ENCODE results near the gene ZNF813. TPM values are rescaled to one million over a fixed set of nuclear protein-coding genes. Genes with fewer than 3 reads are reported as not detected.
"Not testable (repeated sequence)": the region's sequence is repeated elsewhere in the genome, so short reads cannot be mapped to it uniquely, and the experiment has no call there.

Gene ZNF813
- polyA plus RNA-seq, 2 donors = 0.82 to 0.96 TPM

DNA sequence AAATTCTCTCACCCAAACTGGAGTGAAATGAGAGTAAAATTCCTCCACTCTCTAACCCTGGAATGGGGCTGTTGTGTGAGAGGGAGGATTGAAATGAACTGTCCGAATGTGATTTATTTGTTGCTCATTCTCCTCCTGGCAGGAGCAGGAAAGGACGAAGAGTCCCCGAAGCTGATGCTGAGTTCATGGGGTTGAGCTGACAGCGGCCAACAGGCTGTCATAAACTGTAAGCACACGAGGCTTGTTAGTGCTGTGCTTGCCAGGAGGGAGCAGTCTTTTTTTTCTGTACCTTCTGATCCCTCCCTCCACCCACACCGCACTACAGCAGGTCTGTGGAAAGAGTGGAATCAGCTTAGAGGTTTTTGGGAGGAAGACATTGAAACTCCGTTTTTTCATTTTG is 37.4 kb downstream of the ZNF813 start:
- Histone ChIP-seq H3K27me3 (ENCODE audit: control insufficient read depth in 1 of 2, insufficient read depth in 2 of 2, low read length in 2 of 2) (no peaks in the 10 kb centered on the region), H3K4me3 (ENCODE audit: low read depth in 1 of 2, low read length in 2 of 2) (no peak overlapping the region), H3K36me3 (ENCODE audit: control insufficient read depth in 2 of 2, insufficient read depth in 2 of 2, low read length in 1 of 2) (no peaks in the 10 kb centered on the region), H3K9me3 (ENCODE audit: control insufficient read depth in 2 of 2, insufficient read depth in 1 of 2, low read depth in 1 of 2, low read length in 1 of 2) (peaks cover 0 to 3% of the 10 kb centered on the region in 2 donors), H3K27ac (ENCODE audit: low read depth in 2 of 2, low read length in 1 of 2) (no peak overlapping the region), H3K4me1 (ENCODE audit: control insufficient read depth in 2 of 2, insufficient read depth in 2 of 2, low read length in 1 of 2) (no peaks in the 10 kb centered on the region)
- WGBS, 2 donors = 49 to 51% methylated on average over 7 of the region's 7 CpGs

DNA sequence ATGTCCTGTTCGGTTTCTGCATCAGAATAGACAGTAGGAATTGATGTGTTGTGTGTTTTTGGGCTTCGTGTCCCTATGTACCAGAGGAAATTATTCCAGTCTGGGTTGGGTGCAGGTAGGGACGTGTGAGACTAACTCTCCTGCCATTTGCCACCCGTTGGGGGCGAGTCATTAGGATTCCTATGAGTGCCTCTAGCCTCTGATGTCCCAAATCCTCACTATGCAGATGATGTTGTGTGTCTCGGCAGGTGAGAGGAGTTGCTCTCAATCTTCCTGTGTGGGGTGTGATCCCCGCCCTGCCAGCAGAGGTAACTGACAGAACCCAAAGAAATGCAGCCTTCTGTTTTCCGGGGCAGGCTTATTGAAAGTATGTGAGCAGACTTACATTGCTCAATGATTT is 39.2 kb downstream of the ZNF813 start:
- Histone ChIP-seq H3K4me3 (ENCODE audit: low read depth in 1 of 2, low read length in 2 of 2) (no peak overlapping the region), H3K4me1 (ENCODE audit: control insufficient read depth in 2 of 2, insufficient read depth in 2 of 2, low read length in 1 of 2) (no peaks in the 10 kb centered on the region), H3K36me3 (ENCODE audit: control insufficient read depth in 2 of 2, insufficient read depth in 2 of 2, low read length in 1 of 2) (no peaks in the 10 kb centered on the region), H3K27me3 (ENCODE audit: control insufficient read depth in 1 of 2, insufficient read depth in 2 of 2, low read length in 2 of 2) (no peaks in the 10 kb centered on the region), H3K9me3 (ENCODE audit: control insufficient read depth in 2 of 2, insufficient read depth in 1 of 2, low read depth in 1 of 2, low read length in 1 of 2) (peaks cover 0 to 3% of the 10 kb centered on the region in 2 donors), H3K27ac (ENCODE audit: low read depth in 2 of 2, low read length in 1 of 2) (no peak overlapping the region)
- WGBS, 2 donors = 66 to 76% methylated on average over 8 of the region's 8 CpGs

DNA sequence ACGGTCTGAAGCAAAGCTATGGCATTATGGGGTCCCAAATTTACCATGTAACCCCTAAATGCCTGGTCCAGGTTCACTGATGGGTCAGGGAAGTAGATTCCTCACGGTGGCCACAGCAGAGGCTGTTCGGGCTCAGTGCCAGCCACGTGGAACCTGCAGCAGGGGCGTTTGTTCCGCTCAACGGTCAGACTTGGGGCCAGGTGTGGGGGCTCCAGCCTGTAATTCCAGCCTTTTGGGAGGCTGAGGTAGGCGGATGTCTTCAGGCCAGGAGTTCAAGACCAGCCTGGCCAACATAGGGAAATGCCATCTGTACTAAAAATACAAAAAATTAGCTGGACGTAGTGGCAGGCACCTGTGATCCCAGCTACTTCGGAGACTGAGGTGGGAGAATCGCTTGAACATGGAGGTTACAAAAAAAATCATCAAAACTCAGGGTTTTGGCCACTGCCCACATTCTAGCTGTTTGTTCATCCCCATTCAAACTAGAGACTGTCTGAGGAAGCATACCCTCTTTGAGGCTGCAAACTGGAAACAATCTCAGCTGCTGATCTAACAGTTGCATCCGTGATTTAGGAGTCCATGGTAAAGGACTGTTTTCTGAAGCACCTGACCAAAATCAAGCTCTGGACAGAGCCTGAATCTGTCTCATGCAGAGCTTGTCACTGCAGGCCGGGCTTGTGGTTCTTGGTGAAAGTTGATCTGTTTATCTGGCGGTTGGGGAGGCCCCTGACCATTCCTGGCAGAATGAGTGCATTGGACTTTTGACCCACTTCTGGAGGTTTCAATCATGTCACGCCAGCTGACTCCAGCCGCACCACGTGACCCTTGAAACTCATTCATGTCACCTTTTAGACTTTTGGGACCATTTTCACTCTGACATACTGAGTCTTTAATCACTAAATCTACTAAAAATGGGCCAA is 40.2 kb downstream of the ZNF813 start:
- H3K36me3 ChIP-seq (ENCODE audit: control insufficient read depth in 2 of 2, insufficient read depth in 2 of 2, low read length in 1 of 2) = no peaks in the 10 kb centered on the region
- no peak overlapping the region for H3K27ac ChIP-seq (ENCODE audit: low read depth in 2 of 2, low read length in 1 of 2)
- WGBS, 2 donors = 75 to 76% methylated on average over 17 of the region's 17 CpGs
- H3K4me1 ChIP-seq (ENCODE audit: control insufficient read depth in 2 of 2, insufficient read depth in 2 of 2, low read length in 1 of 2) = peaks cover 0 to 3% of the 10 kb centered on the region in 2 donors
- H3K27me3 ChIP-seq (ENCODE audit: control insufficient read depth in 1 of 2, insufficient read depth in 2 of 2, low read length in 2 of 2) = no peaks in the 10 kb centered on the region
- no peak overlapping the region for H3K4me3 ChIP-seq (ENCODE audit: low read depth in 1 of 2, low read length in 2 of 2)
- peaks cover 0 to 3% of the 10 kb centered on the region in 2 donors for H3K9me3 ChIP-seq (ENCODE audit: control insufficient read depth in 2 of 2, insufficient read depth in 1 of 2, low read depth in 1 of 2, low read length in 1 of 2)

DNA sequence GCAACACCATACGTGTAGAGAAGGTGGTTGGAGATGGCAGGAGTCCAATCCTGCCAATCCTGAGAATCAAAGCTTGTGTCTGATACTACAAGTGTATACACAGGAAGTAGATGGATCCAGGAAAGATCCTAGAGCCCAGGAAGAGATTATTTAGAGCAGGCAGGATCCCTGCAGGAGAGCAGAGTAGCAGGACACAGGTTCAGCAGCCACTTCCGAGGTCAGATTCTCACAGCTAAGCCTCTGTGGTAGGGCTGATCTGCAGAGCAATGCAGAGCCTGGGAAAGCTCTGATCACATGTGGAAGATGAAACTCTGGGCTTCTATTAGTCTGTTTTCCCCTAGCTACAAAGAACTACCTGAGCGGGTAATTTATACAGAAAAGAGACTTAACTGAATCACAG is 41.9 kb downstream of the ZNF813 start:
- Histone ChIP-seq H3K4me1 (ENCODE audit: control insufficient read depth in 2 of 2, insufficient read depth in 2 of 2, low read length in 1 of 2) (peaks cover 0 to 3% of the 10 kb centered on the region in 2 donors), H3K4me3 (ENCODE audit: low read depth in 1 of 2, low read length in 2 of 2) (no peak overlapping the region), H3K27ac (ENCODE audit: low read depth in 2 of 2, low read length in 1 of 2) (no peak overlapping the region), H3K36me3 (ENCODE audit: control insufficient read depth in 2 of 2, insufficient read depth in 2 of 2, low read length in 1 of 2) (no peaks in the 10 kb centered on the region), H3K9me3 (ENCODE audit: control insufficient read depth in 2 of 2, insufficient read depth in 1 of 2, low read depth in 1 of 2, low read length in 1 of 2) (peaks cover 0 to 3% of the 10 kb centered on the region in 2 donors), H3K27me3 (ENCODE audit: control insufficient read depth in 1 of 2, insufficient read depth in 2 of 2, low read length in 2 of 2) (no peaks in the 10 kb centered on the region)
- 64 to 65% methylated on average over 3 of the region's 3 CpGs for WGBS, 2 donors

DNA sequence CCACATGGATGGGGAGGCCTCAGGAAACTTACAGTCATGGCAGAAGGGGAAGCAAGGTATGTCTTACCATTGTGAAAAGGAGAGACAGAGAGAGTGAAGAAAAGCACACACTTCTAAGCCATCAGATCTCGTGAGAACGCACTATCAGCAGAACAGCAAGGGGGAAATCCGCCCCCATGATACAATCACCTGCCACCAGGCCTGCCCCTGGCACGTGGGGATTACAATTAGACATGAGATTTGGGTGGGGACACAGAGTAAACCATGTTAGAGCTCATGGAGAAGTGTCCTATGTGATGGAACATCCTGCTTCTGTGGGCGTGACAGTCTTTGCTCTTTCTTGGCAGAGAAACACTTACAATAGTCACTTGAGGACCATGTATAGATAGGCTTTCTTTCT is 42.3 kb downstream of the ZNF813 start:
- peaks cover 0 to 3% of the 10 kb centered on the region in 2 donors for H3K9me3 ChIP-seq (ENCODE audit: control insufficient read depth in 2 of 2, insufficient read depth in 1 of 2, low read depth in 1 of 2, low read length in 1 of 2)
- no peak overlapping the region for H3K27ac ChIP-seq (ENCODE audit: low read depth in 2 of 2, low read length in 1 of 2)
- H3K27me3 ChIP-seq (ENCODE audit: control insufficient read depth in 1 of 2, insufficient read depth in 2 of 2, low read length in 2 of 2) = no peaks in the 10 kb centered on the region
- 66 to 72% methylated on average over 5 of the region's 5 CpGs for WGBS, 2 donors
- H3K36me3 ChIP-seq (ENCODE audit: control insufficient read depth in 2 of 2, insufficient read depth in 2 of 2, low read length in 1 of 2) = no peaks in the 10 kb centered on the region
- H3K4me1 ChIP-seq (ENCODE audit: control insufficient read depth in 2 of 2, insufficient read depth in 2 of 2, low read length in 1 of 2) = peaks cover 0 to 3% of the 10 kb centered on the region in 2 donors
- no peak overlapping the region for H3K4me3 ChIP-seq (ENCODE audit: low read depth in 1 of 2, low read length in 2 of 2)

DNA sequence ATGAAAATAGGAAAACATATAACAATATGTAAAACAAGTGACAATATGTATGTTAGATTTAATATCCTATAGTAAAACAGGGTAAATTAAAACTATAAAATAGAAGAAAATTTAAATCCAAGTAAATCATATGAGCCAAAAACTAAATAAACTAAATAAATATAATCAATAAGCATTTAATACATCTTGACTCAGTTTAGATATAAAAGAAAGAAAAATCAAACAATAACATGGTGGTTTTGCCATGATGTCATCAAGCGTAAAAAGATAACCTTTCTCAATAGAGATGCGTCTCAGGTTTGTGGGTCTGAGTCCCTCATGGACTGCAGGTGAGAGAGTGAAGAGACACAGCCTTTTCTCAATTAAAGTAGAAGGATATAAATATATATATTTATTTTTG is 43.8 kb downstream of the ZNF813 start:
- Histone ChIP-seq H3K4me3 (ENCODE audit: low read depth in 1 of 2, low read length in 2 of 2) (no peak overlapping the region), H3K27me3 (ENCODE audit: control insufficient read depth in 1 of 2, insufficient read depth in 2 of 2, low read length in 2 of 2) (no peaks in the 10 kb centered on the region), H3K4me1 (ENCODE audit: control insufficient read depth in 2 of 2, insufficient read depth in 2 of 2, low read length in 1 of 2) (peaks cover 0 to 3% of the 10 kb centered on the region in 2 donors), H3K27ac (ENCODE audit: low read depth in 2 of 2, low read length in 1 of 2) (no peak overlapping the region), H3K9me3 (ENCODE audit: control insufficient read depth in 2 of 2, insufficient read depth in 1 of 2, low read depth in 1 of 2, low read length in 1 of 2) (peaks cover 0 to 3% of the 10 kb centered on the region in 2 donors), H3K36me3 (ENCODE audit: control insufficient read depth in 2 of 2, insufficient read depth in 2 of 2, low read length in 1 of 2) (no peaks in the 10 kb centered on the region)
- WGBS, 2 donors = 93 to 95% methylated on average over 2 of the region's 2 CpGs

DNA sequence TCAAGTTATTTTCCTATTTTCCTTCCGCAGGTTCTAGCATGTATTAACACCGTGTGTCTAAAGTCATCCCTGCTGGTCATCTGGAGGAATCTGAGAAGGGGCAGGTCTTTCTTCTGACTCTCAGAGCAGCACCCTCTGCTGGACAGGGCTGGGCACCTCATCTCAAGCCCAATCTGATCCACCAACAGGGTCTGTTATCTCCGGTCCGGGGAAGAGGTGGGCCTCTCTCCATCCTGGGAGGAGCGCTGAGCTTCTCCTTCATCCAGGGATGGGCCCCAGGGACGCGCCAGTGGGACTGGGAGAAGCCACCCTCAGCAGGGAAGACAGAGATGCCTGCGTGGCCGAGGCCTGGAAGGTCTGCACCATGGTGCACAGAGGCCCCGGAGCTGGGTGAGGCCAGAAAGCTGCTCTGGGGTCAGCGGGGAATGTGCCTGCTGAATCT is 44.4 kb downstream of the ZNF813 start:
- no peak overlapping the region for H3K27ac ChIP-seq (ENCODE audit: low read depth in 2 of 2, low read length in 1 of 2)
- 39% methylated on average over 11 of the region's 11 CpGs for whole genome bisulfite sequencing, 2 donors
- H3K36me3 ChIP-seq (ENCODE audit: control insufficient read depth in 2 of 2, insufficient read depth in 2 of 2, low read length in 1 of 2) = no peaks in the 10 kb centered on the region
- peaks cover 0 to 3% of the 10 kb centered on the region in 2 donors for H3K9me3 ChIP-seq (ENCODE audit: control insufficient read depth in 2 of 2, insufficient read depth in 1 of 2, low read depth in 1 of 2, low read length in 1 of 2)
- H3K4me3 ChIP-seq (ENCODE audit: low read depth in 1 of 2, low read length in 2 of 2) = no peak overlapping the region
- no peaks in the 10 kb centered on the region for H3K27me3 ChIP-seq (ENCODE audit: control insufficient read depth in 1 of 2, insufficient read depth in 2 of 2, low read length in 2 of 2)
- peaks cover 0 to 3% of the 10 kb centered on the region in 2 donors for H3K4me1 ChIP-seq (ENCODE audit: control insufficient read depth in 2 of 2, insufficient read depth in 2 of 2, low read length in 1 of 2)

DNA sequence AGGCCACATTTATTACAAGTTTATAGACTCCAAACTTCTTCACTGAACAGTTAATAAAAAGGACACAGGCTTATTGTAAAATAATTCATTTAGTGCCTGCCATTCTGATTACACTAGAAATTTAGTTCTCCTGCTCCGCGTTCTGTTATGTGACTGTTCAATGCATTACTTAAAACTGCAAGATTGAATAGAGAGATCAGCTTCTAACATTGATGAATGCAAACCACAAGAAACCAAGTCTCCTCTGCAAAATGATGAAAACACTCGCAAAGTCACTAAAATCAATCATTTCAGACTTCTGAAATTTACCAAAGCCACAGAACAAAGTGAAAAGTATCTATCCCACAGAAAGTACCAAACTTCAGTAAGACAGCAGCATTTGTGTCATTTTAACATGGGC is 47.5 kb downstream of the ZNF813 start:
- not testable (repeated sequence) for H3K36me3 ChIP-seq (ENCODE audit: control insufficient read depth in 2 of 2, insufficient read depth in 2 of 2, low read length in 1 of 2); H3K27me3 ChIP-seq (ENCODE audit: control insufficient read depth in 1 of 2, insufficient read depth in 2 of 2, low read length in 2 of 2); H3K4me1 ChIP-seq (ENCODE audit: control insufficient read depth in 2 of 2, insufficient read depth in 2 of 2, low read length in 1 of 2); H3K27ac ChIP-seq (ENCODE audit: low read depth in 2 of 2, low read length in 1 of 2); H3K9me3 ChIP-seq (ENCODE audit: control insufficient read depth in 2 of 2, insufficient read depth in 1 of 2, low read depth in 1 of 2, low read length in 1 of 2); H3K4me3 ChIP-seq (ENCODE audit: low read depth in 1 of 2, low read length in 2 of 2)
- 91 to 92% methylated on average over 3 of the region's 3 CpGs for WGBS, 2 donors

DNA sequence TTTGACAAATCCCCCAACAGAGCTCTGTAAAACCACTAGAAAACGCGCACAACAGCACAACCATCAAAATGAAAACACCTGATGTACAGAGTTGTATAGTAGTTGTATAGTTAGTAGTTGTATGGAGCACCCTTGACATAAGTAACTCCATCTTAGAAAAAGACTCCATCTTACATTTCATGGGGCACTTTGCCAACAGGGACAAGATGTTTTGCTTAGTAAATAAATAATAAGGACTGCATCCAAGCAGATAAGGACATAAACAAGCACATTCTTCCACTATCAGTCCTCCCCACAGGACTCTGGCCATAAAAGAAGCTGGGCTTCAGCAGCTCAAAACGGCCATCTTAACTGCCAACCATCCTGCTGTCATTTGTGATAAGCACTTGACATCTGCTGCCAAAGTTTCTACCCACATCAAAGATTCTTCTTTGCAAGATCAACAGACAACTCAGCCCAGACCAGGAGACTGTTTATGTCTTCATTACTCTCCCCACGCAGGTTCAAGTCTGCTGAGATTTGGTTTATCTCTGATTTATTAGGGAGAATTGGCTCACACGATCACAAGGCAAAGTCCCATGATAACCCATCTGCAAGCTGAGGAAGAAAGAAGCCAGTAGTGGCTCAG is 49.7 kb downstream of the ZNF813 start:
- peaks cover 0 to 13% of the 10 kb centered on the region in 2 donors for H3K9me3 ChIP-seq (ENCODE audit: control insufficient read depth in 2 of 2, insufficient read depth in 1 of 2, low read depth in 1 of 2, low read length in 1 of 2)
- no peak overlapping the region for H3K27ac ChIP-seq (ENCODE audit: low read depth in 2 of 2, low read length in 1 of 2)
- no peaks in the 10 kb centered on the region for H3K36me3 ChIP-seq (ENCODE audit: control insufficient read depth in 2 of 2, insufficient read depth in 2 of 2, low read length in 1 of 2)
- no peak overlapping the region for H3K4me3 ChIP-seq (ENCODE audit: low read depth in 1 of 2, low read length in 2 of 2)
- WGBS, 2 donors = 70 to 76% methylated on average over 5 of the region's 5 CpGs
- no peaks in the 10 kb centered on the region for H3K27me3 ChIP-seq (ENCODE audit: control insufficient read depth in 1 of 2, insufficient read depth in 2 of 2, low read length in 2 of 2)
- H3K4me1 ChIP-seq (ENCODE audit: control insufficient read depth in 2 of 2, insufficient read depth in 2 of 2, low read length in 1 of 2) = peaks cover 5 to 9% of the 10 kb centered on the region in 2 donors
